Caco-2 (cell line): Measurements from ENCODE around the gene CFAP58. TPM values are rescaled to one million over a fixed set of nuclear protein-coding genes. Genes with fewer than 3 reads are reported as not detected.

Experiments used
- BruUV-seq: library from RNA; stranded (reverse); fragments of 400-500 nt; replicated peaks from 2 replicates; lab custom pipeline; 2021; lab: Mats Ljungman, UMichigan
- CTCF ChIA-PET: fragments of 300-600 bp; sonication (Branson Sonifier 250); formaldehyde crosslinking; loops from one replicate; lab custom pipeline; 2022; ENCODE audit warnings: antibody characterized with exemption; lab: Charles Lee
- POLR2A ChIA-PET: fragments of 300-600 bp; sonication (Branson Sonifier 250); formaldehyde crosslinking; loops from one replicate; lab custom pipeline; 2022; ENCODE audit warnings: antibody characterized with exemption; lab: Charles Lee
- DNase-seq, 2 experiments: peaks; one replicate each; pipeline versions ENCODE4 v3.0.0 to v3.0.0-alpha.2; 2020 to 2022
- H3K27me3 ChIP-seq: replicated peaks from 2 replicates; pipeline ENCODE4 v1.6.0; 2011; ENCODE audit warnings: low read length; ENCODE audit not compliant: control insufficient read depth, insufficient read depth
- H3K36me3 ChIP-seq: 2 replicates; pipeline ENCODE4 v1.5.1; 2011; ENCODE audit warnings: low read length; ENCODE audit not compliant: control insufficient read depth, insufficient read depth
- H3K4me1 ChIP-seq: fragments of 250-450 bp; sonication (Bioruptor Pico); 2 replicates; pipeline ENCODE4 v1.5.1; 2020; ENCODE audit warnings: mild to moderate bottlenecking
- H3K4me3 ChIP-seq: 2 replicates; pipeline ENCODE4 v1.5.1; 2011; ENCODE audit warnings: low read depth, mild to moderate bottlenecking, control low read depth, low read length
- H3K9me3 ChIP-seq: fragments of 250-450 bp; sonication (Bioruptor Pico); 2 replicates; pipeline ENCODE4 v1.5.1; 2020; ENCODE audit warnings: mild to moderate bottlenecking, moderate library complexity
- H3K27ac Mint-ChIP-seq: one replicate; pipeline ENCODE4 v1.8.0; 2022; ENCODE audit warnings: mixed read lengths; ENCODE audit not compliant: unreplicated experiment
- H3K27me3 Mint-ChIP-seq: one replicate; pipeline ENCODE4 v1.8.0; 2022; ENCODE audit warnings: mixed read lengths; ENCODE audit not compliant: insufficient read depth, unreplicated experiment
- H3K36me3 Mint-ChIP-seq: one replicate; pipeline ENCODE4 v1.8.0; 2022; ENCODE audit warnings: mild to moderate bottlenecking, mixed read lengths; ENCODE audit not compliant: insufficient read depth, unreplicated experiment
- H3K4me1 Mint-ChIP-seq: one replicate; pipeline ENCODE4 v1.8.0; 2022; ENCODE audit warnings: low read depth, mixed read lengths; ENCODE audit not compliant: unreplicated experiment
- H3K4me3 Mint-ChIP-seq: one replicate; pipeline ENCODE4 v1.8.0; 2022; ENCODE audit warnings: mild to moderate bottlenecking, moderate library complexity, mixed read lengths; ENCODE audit not compliant: unreplicated experiment
- H3K9me3 Mint-ChIP-seq: one replicate; pipeline ENCODE4 v1.8.0; 2022; ENCODE audit warnings: mixed read lengths; ENCODE audit not compliant: unreplicated experiment
- intact Hi-C: fragments of 100-400 bp; cut with micrococcal nuclease; formaldehyde crosslinking; loops from one replicate; pipeline ENCODE4 v1.10.0; 2022; ENCODE audit not compliant: unreplicated experiment
- total RNA-seq: library from RNA; stranded (reverse); gene quantifications from 2 replicates; pipeline ENCODE4 v1.2.3, GENCODE V29; 2022
- TF ChIP-seq, protein P1 (sequence below), 2 experiments: fragments of 200-600 bp in 1 of 2; IDR thresholded peaks; 1 replicate in 1 of 2; 2 replicates in 1 of 2; pipeline versions ENCODE4 v1.5.1 to v1.8.0; 2011 to 2022; ENCODE audit warnings: antibody characterized with exemption in 1 of 2, control low read depth in 1 of 2, inconsistent platforms in 1 of 2, low read depth in 1 of 2, low read length in 1 of 2, mild to moderate bottlenecking in 1 of 2, moderate library complexity in 1 of 2; ENCODE audit not compliant: insufficient read depth in 1 of 2, severe bottlenecking in 1 of 2, unreplicated experiment in 1 of 2

The CFAP58 gene
- total RNA-seq, 1 experiment from 2014 or later = not detected

DNA sequence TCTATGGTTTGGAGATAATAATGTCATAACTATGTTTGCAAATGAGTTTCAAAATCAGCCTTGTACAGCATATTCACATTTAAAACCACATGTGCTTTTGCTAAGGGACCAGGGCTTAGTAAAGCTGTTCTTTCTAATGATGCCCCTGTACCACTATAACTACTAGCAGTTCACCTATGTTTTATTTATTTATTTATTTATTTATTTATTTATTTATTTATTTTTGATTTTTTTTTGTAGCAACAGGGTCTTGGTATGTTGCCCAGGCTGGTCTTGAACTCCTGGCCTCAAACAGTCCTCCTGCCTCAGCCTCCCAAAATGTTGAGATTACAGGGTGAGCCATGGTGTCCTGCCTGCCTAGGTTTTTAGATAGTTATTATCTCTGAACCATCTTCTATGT is 96.9 kb downstream of the CFAP58 start:
- Mint-ChIP-seq H3K4me1 (no peaks in the 10 kb centered on the region), H3K9me3 (no peaks in the 10 kb centered on the region), H3K4me3 (no peak overlapping the region), H3K27me3 (peaks cover 10% of the 10 kb centered on the region), H3K36me3 (no peaks in the 10 kb centered on the region), H3K27ac (no peak overlapping the region)
- no peak for DNase-seq
- Histone ChIP-seq H3K9me3 (no peaks in the 10 kb centered on the region), H3K4me1 (no peaks in the 10 kb centered on the region), H3K27me3 (peaks cover 1% of the 10 kb centered on the region; the same call in 1 of the 2 replicates), H3K4me3 (no peak overlapping the region), H3K36me3 (no peaks in the 10 kb centered on the region)
- ChIA-PET POLR2A (no interaction called here), CTCF (no interaction called here)
- intact Hi-C loops = no loop called here
- no TSS peak for BruUV-seq
- TF ChIP-seq, protein P1, sequence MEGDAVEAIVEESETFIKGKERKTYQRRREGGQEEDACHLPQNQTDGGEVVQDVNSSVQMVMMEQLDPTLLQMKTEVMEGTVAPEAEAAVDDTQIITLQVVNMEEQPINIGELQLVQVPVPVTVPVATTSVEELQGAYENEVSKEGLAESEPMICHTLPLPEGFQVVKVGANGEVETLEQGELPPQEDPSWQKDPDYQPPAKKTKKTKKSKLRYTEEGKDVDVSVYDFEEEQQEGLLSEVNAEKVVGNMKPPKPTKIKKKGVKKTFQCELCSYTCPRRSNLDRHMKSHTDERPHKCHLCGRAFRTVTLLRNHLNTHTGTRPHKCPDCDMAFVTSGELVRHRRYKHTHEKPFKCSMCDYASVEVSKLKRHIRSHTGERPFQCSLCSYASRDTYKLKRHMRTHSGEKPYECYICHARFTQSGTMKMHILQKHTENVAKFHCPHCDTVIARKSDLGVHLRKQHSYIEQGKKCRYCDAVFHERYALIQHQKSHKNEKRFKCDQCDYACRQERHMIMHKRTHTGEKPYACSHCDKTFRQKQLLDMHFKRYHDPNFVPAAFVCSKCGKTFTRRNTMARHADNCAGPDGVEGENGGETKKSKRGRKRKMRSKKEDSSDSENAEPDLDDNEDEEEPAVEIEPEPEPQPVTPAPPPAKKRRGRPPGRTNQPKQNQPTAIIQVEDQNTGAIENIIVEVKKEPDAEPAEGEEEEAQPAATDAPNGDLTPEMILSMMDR (IDR thresholded peaks at IDR 0.05; ENCODE audit: insufficient read depth in 1 of 2, low read depth in 1 of 2, low read length in 1 of 2, severe bottlenecking in 1 of 2, unreplicated experiment in 1 of 2) = no peak

DNA sequence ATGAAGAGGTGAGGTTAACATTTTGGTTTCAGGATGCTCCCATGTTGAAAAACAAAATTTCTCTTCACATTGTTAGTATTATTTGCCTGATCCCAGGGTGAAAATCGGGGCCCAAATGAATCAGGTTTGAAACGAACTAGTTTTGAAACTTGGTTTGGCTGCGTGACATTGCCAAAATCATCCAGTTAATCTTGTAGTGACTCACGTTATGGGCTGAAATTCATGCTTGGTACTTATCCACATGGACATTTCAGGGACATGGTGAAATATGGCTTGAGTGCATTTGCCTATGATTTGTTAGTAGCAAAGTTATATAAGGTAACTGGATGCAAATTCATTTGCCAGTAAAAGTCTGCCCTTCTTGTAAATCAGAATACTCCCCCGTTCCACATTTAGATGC is 97.3 kb downstream of the CFAP58 start:
- Histone ChIP-seq H3K4me1 (no peaks in the 10 kb centered on the region), H3K9me3 (no peaks in the 10 kb centered on the region), H3K27me3 (peaks cover 1% of the 10 kb centered on the region; the same call in 1 of the 2 replicates), H3K36me3 (no peaks in the 10 kb centered on the region), H3K4me3 (no peak overlapping the region)
- CTCF ChIA-PET = no interaction called here
- TF ChIP-seq, protein P1 (IDR thresholded peaks at IDR 0.05; ENCODE audit: insufficient read depth in 1 of 2, low read depth in 1 of 2, low read length in 1 of 2, severe bottlenecking in 1 of 2, unreplicated experiment in 1 of 2) = no peak
- H3K9me3 Mint-ChIP-seq = no peaks in the 10 kb centered on the region
- peaks cover 10% of the 10 kb centered on the region for H3K27me3 Mint-ChIP-seq
- H3K4me3 Mint-ChIP-seq = no peak overlapping the region
- H3K27ac Mint-ChIP-seq = no peak overlapping the region
- no TSS peak for BruUV-seq
- H3K4me1 Mint-ChIP-seq = no peaks in the 10 kb centered on the region
- no peaks in the 10 kb centered on the region for H3K36me3 Mint-ChIP-seq
- POLR2A ChIA-PET = no interaction called here
- DNase-seq = no peak
- intact Hi-C loops = no loop called here

- Mint-ChIP-seq H3K9me3 (no peaks in the 10 kb centered on the region), H3K27ac (no peak overlapping the region), H3K4me1 (no peaks in the 10 kb centered on the region), H3K27me3 (peaks cover 3% of the 10 kb centered on the region), H3K36me3 (no peaks in the 10 kb centered on the region), H3K4me3 (no peak overlapping the region)
- intact Hi-C loops = no loop called here
- Histone ChIP-seq H3K36me3 (no peaks in the 10 kb centered on the region), H3K9me3 (no peaks in the 10 kb centered on the region), H3K4me1 (no peaks in the 10 kb centered on the region), H3K4me3 (no peak overlapping the region), H3K27me3 (no peaks in the 10 kb centered on the region)
- BruUV-seq = no TSS peak
- ChIA-PET CTCF (no interaction called here), POLR2A (no interaction called here)
- TF ChIP-seq, protein P1 (IDR thresholded peaks at IDR 0.05; ENCODE audit: insufficient read depth in 1 of 2, low read depth in 1 of 2, low read length in 1 of 2, severe bottlenecking in 1 of 2, unreplicated experiment in 1 of 2) = no peak
- DNase-seq = no peak
Observed at GRCh38 chr10:104452977-104453376, 99.3 kb downstream of the CFAP58 start.
